RWPE1 (cell line): Measurements from ENCODE around the gene PCSK7.

Experiments used
- CTCF ChIA-PET: fragments of 350-600 bp; sonication (Branson Sonifier 250); formaldehyde crosslinking; extraction: SDS; loops from one replicate; lab custom pipeline; 2021; lab: Yijun Ruan, JAX
- POLR2A ChIA-PET: fragments of 400-600 bp; formaldehyde crosslinking; extraction: SDS; loops from one replicate; lab custom pipeline; 2020; ENCODE audit warnings: antibody characterized with exemption; ENCODE audit not compliant: low non-redundant PET; lab: Yijun Ruan, JAX
- DNase-seq: peaks from one replicate; pipeline ENCODE4 v3.0.0; 2012; ENCODE audit warnings: low spot score
- H3K27ac ChIP-seq: fragments of 450-650 bp; 2 replicates; pipeline ENCODE4 v1.5.1; 2017
- CTCF ChIP-seq: fragments of 450-650 bp; conservative IDR thresholded peaks from 2 replicates; pipeline ENCODE4 v1.5.1; 2017; ENCODE audit warnings: low read depth, mild to moderate bottlenecking

Gene PCSK7

GRCh38 chr11:117251506-117251905 is 19.6 kb upstream of the PCSK7 start:
- H3K27ac ChIP-seq = no peak overlapping the region

GRCh38 chr11:117249571-117249970 is 17.7 kb upstream of the PCSK7 start:
- ChIA-PET CTCF (no interaction called here), POLR2A (no interaction called here)
- no peak for TF ChIP-seq CTCF
- DNase-seq = no peak
- H3K27ac ChIP-seq = no peak overlapping the region

More at GRCh38 chr11:117251506-117251905, 19.6 kb upstream of the PCSK7 start:
- TF ChIP-seq CTCF = no peak
- POLR2A ChIA-PET = no interaction called here
- CTCF ChIA-PET = no interaction called here
- DNase-seq = no peak

- no peak for TF ChIP-seq CTCF
- H3K27ac ChIP-seq = no peak overlapping the region
- CTCF ChIA-PET = no interaction called here
- POLR2A ChIA-PET = no interaction called here
- no peak for DNase-seq
These were observed 16.5 kb upstream of the PCSK7 start for GRCh38 chr11:117248341-117248740.

GRCh38 chr11:117239295-117239694 is 7.4 kb upstream of the PCSK7 start:
- TF ChIP-seq CTCF = no peak
- ChIA-PET CTCF (interaction anchor here (0.6 to 1.0 kb wide), 3 partner anchors 12 to 36 kb away, joined by 3 read pairs; no protein-coding TSS in a partner anchor), POLR2A (no interaction called here)
- peak; percentile 78 for DNase-seq
- no peak overlapping the region for H3K27ac ChIP-seq

GRCh38 chr11:117238221-117238620 is 6.3 kb upstream of the PCSK7 start:
- CTCF ChIA-PET = no interaction called here
- no peak overlapping the region for H3K27ac ChIP-seq
- DNase-seq = no peak
- TF ChIP-seq CTCF = no peak
- POLR2A ChIA-PET = no interaction called here

- ChIA-PET CTCF (interaction anchor here (0.7 kb wide), 1 partner anchor 1307 kb away, joined by 4 read pairs; no protein-coding TSS in a partner anchor), POLR2A (no interaction called here)
- DNase-seq = peak; percentile 26
- H3K27ac ChIP-seq = peak overlapping the region; percentile 84
- TF ChIP-seq CTCF = no peak
These were observed 1.1 kb upstream of the PCSK7 start for GRCh38 chr11:117232911-117233409.
